Inferior parietal cortex (tissue), 1 donor: ENCODE data around the gene ZNF138.
"Not testable (repeated sequence)": the region's sequence is repeated elsewhere in the genome, so short reads cannot be mapped to it uniquely, and the experiment has no call there.

Experiments
- DNase-seq: peaks from one replicate; pipeline ENCODE4 v3.0.0-alpha.2; 2016; ENCODE audit errors: extremely low spot score

Gene ZNF138

GRCh38 chr7:64794171-64794844, at the start of gene ZNF138:
TSS of gene ZNF138 (plus strand) at chr7:64794428. CDS start at chr7:64794569, 141 bp downstream.
- DNase-seq = peak; percentile 98

GRCh38 chr7:64744680-64745079, 49.5 kb upstream of the ZNF138 start:
- DNase-seq = no peak

GRCh38 chr7:64747802-64748201, 46.4 kb upstream of the ZNF138 start:
- no peak for DNase-seq

- DNase-seq = no peak
Measured at GRCh38 chr7:64753032-64753431, 41.2 kb upstream of the ZNF138 start.

- DNase-seq = no peak
Measured at GRCh38 chr7:64755865-64756264, 38.4 kb upstream of the ZNF138 start.

GRCh38 chr7:64758151-64758550, 36.1 kb upstream of the ZNF138 start:
- no peak for DNase-seq

GRCh38 chr7:64768824-64769223, 25.4 kb upstream of the ZNF138 start:
- DNase-seq = no peak

- no peak for DNase-seq
Measured at GRCh38 chr7:64774204-64774842, 19.9 kb upstream of the ZNF138 start.

- DNase-seq = no peak
Measured at GRCh38 chr7:64775289-64775688, 18.9 kb upstream of the ZNF138 start.

GRCh38 chr7:64784842-64785241, 9.4 kb upstream of the ZNF138 start:
- not testable (repeated sequence) for DNase-seq

- no peak for DNase-seq
Measured at GRCh38 chr7:64787295-64787694, 6.9 kb upstream of the ZNF138 start.

- DNase-seq = not testable (repeated sequence)
Measured at GRCh38 chr7:64789241-64789640, 5.0 kb upstream of the ZNF138 start.

GRCh38 chr7:64793106-64793755, 997 bp upstream of the ZNF138 start:
- DNase-seq = peak; percentile 20

- DNase-seq = no peak
Measured at GRCh38 chr7:64795176-64795575, 948 bp downstream of the ZNF138 start.

GRCh38 chr7:64799169-64799568, 4.9 kb downstream of the ZNF138 start:
- not testable (repeated sequence) for DNase-seq

- no peak for DNase-seq
Measured at GRCh38 chr7:64802699-64803098, 8.5 kb downstream of the ZNF138 start.

- no peak for DNase-seq
Measured at GRCh38 chr7:64807731-64808365, 13.6 kb downstream of the ZNF138 start.

- DNase-seq = no peak
Measured at GRCh38 chr7:64811767-64812166, 17.5 kb downstream of the ZNF138 start.

- no peak for DNase-seq
Measured at GRCh38 chr7:64830926-64831325, 36.7 kb downstream of the ZNF138 start.

GRCh38 chr7:64832136-64832535, 37.9 kb downstream of the ZNF138 start:
- DNase-seq = no peak

GRCh38 chr7:64834989-64835388, 40.8 kb downstream of the ZNF138 start:
- no peak for DNase-seq

GRCh38 chr7:64835856-64836255, 41.6 kb downstream of the ZNF138 start:
- DNase-seq = not testable (repeated sequence)
